ENCODE measurements around the gene GPR31. TPM values are rescaled to one million over a fixed set of nuclear protein-coding genes. Genes with fewer than 3 reads are reported as not detected.

GPR31 gene
- total RNA-seq, 1 experiment from 2014 or later: not detected

DNA sequence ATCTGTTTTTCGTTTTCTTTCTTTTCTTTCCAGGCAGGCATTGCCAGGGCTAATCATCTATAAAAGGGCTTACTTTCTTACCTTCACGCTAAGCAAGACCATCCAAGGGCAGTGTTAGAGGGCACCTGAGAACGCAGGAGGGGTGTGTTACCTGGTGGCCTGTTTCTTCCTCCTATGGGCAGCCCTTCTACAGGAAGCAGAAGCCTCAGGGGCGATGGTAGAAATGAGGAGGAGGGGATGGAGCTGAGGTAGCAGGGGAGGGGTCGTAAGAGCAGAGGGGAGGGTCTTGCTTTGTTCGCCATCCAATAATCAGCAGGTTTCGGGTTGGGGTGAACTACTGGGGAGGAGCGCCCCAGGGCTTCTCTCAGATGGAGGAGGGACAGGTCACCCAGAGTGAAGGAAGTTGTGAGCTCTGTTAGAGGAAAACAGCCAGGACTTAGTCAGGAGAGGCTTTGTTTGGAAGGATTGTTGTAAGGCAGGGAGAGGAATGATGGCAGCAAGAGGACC is 36.4 kb downstream of the GPR31 start:
- POLR2A ChIA-PET: no interaction called here

DNA sequence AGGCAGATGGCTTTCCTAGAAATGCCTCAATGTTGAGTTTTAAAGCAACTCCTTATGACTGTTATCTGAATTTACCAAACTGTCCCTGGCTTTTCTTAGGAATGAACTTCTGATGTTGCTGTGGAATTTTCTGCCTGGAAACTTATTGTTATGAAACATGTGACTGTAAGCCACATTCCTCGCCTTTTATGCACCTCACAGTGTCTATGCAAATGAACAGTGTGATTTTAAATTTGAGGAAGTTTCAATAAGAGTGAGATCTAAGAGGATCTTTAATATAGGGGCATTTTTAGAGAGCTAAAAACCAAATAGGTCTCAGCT is 37.2 kb downstream of the GPR31 start:
- TF ChIP-seq, protein P1, sequence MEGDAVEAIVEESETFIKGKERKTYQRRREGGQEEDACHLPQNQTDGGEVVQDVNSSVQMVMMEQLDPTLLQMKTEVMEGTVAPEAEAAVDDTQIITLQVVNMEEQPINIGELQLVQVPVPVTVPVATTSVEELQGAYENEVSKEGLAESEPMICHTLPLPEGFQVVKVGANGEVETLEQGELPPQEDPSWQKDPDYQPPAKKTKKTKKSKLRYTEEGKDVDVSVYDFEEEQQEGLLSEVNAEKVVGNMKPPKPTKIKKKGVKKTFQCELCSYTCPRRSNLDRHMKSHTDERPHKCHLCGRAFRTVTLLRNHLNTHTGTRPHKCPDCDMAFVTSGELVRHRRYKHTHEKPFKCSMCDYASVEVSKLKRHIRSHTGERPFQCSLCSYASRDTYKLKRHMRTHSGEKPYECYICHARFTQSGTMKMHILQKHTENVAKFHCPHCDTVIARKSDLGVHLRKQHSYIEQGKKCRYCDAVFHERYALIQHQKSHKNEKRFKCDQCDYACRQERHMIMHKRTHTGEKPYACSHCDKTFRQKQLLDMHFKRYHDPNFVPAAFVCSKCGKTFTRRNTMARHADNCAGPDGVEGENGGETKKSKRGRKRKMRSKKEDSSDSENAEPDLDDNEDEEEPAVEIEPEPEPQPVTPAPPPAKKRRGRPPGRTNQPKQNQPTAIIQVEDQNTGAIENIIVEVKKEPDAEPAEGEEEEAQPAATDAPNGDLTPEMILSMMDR (IDR thresholded peaks at IDR 0.05; ENCODE audit: insufficient read depth in 1 of 2, low read depth in 1 of 2, low read length in 1 of 2, severe bottlenecking in 1 of 2, unreplicated experiment in 1 of 2): no peak
- H3K4me3 Mint-ChIP-seq (ENCODE audit: unreplicated experiment): no peak overlapping the region
- no TSS peak for BruUV-seq (replicated peaks)
- H3K27me3 ChIP-seq (replicated peaks; ENCODE audit: control insufficient read depth, insufficient read depth, low read length): no peaks in the 10 kb centered on the region
- ChIA-PET CTCF (interaction anchor here (6.1 kb wide), 1 partner anchor 21 kb away, joined by 90 read pairs; no protein-coding TSS in a partner anchor), POLR2A (interaction anchor here (0.6 kb wide), 1 partner anchor 229 kb away, joined by 4 read pairs; no protein-coding TSS in a partner anchor)
- no peak overlapping the region for H3K27ac Mint-ChIP-seq (ENCODE audit: unreplicated experiment)
- peaks cover 16% of the 10 kb centered on the region for H3K4me1 ChIP-seq
- no peaks in the 10 kb centered on the region for H3K9me3 Mint-ChIP-seq (ENCODE audit: unreplicated experiment)
- no peak for DNase-seq
- intact Hi-C loops (cut with micrococcal nuclease; ENCODE audit: unreplicated experiment): loop anchor here (1.0 to 5.0 kb wide), 2 partner anchors 22 to 123 kb away; partner anchors contain the start of gene CEP43
- H3K36me3 Mint-ChIP-seq (ENCODE audit: insufficient read depth, unreplicated experiment): no peaks in the 10 kb centered on the region
- no peaks in the 10 kb centered on the region for H3K27me3 Mint-ChIP-seq (ENCODE audit: insufficient read depth, unreplicated experiment)
- peaks cover 13% of the 10 kb centered on the region for H3K4me1 Mint-ChIP-seq (ENCODE audit: low read depth, unreplicated experiment)
- H3K4me3 ChIP-seq (ENCODE audit: low read depth, low read length): no peak overlapping the region
- no peaks in the 10 kb centered on the region for H3K36me3 ChIP-seq (ENCODE audit: control insufficient read depth, insufficient read depth, low read length)
- no peaks in the 10 kb centered on the region for H3K9me3 ChIP-seq

More for the DNA sequence above, 36.4 kb downstream of the GPR31 start:
- DNase-seq: no peak
- Mint-ChIP-seq H3K4me3 (ENCODE audit: unreplicated experiment) (no peak overlapping the region), H3K27me3 (ENCODE audit: insufficient read depth, unreplicated experiment) (no peaks in the 10 kb centered on the region), H3K4me1 (ENCODE audit: low read depth, unreplicated experiment) (peaks cover 13% of the 10 kb centered on the region), H3K27ac (ENCODE audit: unreplicated experiment) (peak overlapping the region; percentile 25), H3K9me3 (ENCODE audit: unreplicated experiment) (no peaks in the 10 kb centered on the region), H3K36me3 (ENCODE audit: insufficient read depth, unreplicated experiment) (no peaks in the 10 kb centered on the region)
- Histone ChIP-seq H3K4me3 (ENCODE audit: low read depth, low read length) (no peak overlapping the region), H3K36me3 (ENCODE audit: control insufficient read depth, insufficient read depth, low read length) (no peaks in the 10 kb centered on the region), H3K27me3 (replicated peaks; ENCODE audit: control insufficient read depth, insufficient read depth, low read length) (no peaks in the 10 kb centered on the region), H3K9me3 (no peaks in the 10 kb centered on the region), H3K4me1 (peaks cover 16% of the 10 kb centered on the region)
- intact Hi-C loops (cut with micrococcal nuclease; ENCODE audit: unreplicated experiment): loop anchor here (5.0 kb wide), 1 partner anchor 124 kb away; the partner anchor contains the start of gene CEP43
- CTCF ChIA-PET: interaction anchor here (6.1 kb wide), 1 partner anchor 20 kb away, joined by 90 read pairs; no protein-coding TSS in a partner anchor
- TF ChIP-seq, protein P1 (IDR thresholded peaks at IDR 0.05; ENCODE audit: insufficient read depth in 1 of 2, low read depth in 1 of 2, low read length in 1 of 2, severe bottlenecking in 1 of 2, unreplicated experiment in 1 of 2): no peak
- no TSS peak for BruUV-seq (replicated peaks)

DNA sequence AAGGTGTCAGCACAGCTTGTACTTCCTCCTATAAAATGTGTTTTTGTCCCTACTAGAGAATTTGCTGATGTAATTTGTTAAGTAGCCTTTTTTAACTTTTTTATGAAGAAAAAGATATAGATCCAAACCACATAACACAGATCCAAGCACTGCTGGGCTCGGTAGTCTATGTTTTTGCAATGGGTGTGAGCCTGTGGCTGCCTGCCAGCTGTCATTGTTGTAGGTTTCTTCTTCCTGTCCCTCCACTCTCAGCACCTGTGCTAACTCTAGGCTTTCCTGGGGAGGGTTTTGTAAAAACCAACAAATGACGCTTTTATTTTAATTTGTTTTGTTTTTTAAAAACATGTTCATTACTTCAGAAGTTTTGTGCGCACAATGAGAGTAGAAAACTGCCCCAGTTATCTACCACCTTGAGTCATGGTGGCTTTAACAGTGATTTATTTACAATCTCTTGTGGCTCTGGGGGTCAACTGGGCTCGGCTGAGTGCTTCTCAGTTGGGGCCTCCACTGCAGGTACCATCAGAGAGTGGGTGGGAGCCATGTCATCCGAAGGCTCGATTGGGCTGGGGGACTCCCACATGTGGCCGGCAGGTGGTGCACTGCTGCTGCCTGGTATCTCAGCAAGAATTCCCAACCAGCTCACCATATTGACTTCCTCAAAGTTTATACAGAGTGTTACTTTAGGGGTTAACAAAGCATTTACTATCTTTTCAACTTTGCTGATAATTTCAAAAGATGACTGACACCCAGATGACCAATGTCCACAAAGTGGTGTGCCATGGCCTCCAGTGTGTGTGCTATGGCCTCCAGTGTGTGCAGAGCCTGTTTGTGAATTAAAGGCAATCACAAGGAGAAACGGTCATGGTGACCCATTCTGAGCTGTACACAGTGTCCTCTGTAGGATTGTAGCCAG is 37.9 kb downstream of the GPR31 start:
- intact Hi-C loops (cut with micrococcal nuclease; ENCODE audit: unreplicated experiment): loop anchor here (1.0 to 5.0 kb wide), 2 partner anchors 22 to 123 kb away; partner anchors contain the start of gene CEP43
- Histone ChIP-seq H3K36me3 (ENCODE audit: control insufficient read depth, insufficient read depth, low read length) (no peaks in the 10 kb centered on the region), H3K4me3 (ENCODE audit: low read depth, low read length) (no peak overlapping the region), H3K9me3 (no peaks in the 10 kb centered on the region), H3K27me3 (replicated peaks; ENCODE audit: control insufficient read depth, insufficient read depth, low read length) (no peaks in the 10 kb centered on the region), H3K4me1 (peaks cover 16% of the 10 kb centered on the region)
- no TSS peak for BruUV-seq (replicated peaks)
- Mint-ChIP-seq H3K4me1 (ENCODE audit: low read depth, unreplicated experiment) (peaks cover 13% of the 10 kb centered on the region), H3K27ac (ENCODE audit: unreplicated experiment) (no peak overlapping the region), H3K36me3 (ENCODE audit: insufficient read depth, unreplicated experiment) (no peaks in the 10 kb centered on the region), H3K27me3 (ENCODE audit: insufficient read depth, unreplicated experiment) (no peaks in the 10 kb centered on the region), H3K4me3 (ENCODE audit: unreplicated experiment) (no peak overlapping the region), H3K9me3 (ENCODE audit: unreplicated experiment) (no peaks in the 10 kb centered on the region)
- POLR2A ChIA-PET: interaction anchor here (0.5 to 0.6 kb wide), 2 partner anchors 229 to 323 kb away, joined by 3 to 4 read pairs; no protein-coding TSS in a partner anchor
- TF ChIP-seq, protein P1 (IDR thresholded peaks at IDR 0.05; ENCODE audit: insufficient read depth in 1 of 2, low read depth in 1 of 2, low read length in 1 of 2, severe bottlenecking in 1 of 2, unreplicated experiment in 1 of 2): peak; percentile 60 to 92
- CTCF ChIA-PET: interaction anchor here (6.1 kb wide), 1 partner anchor 21 kb away, joined by 90 read pairs; no protein-coding TSS in a partner anchor
- peak; percentile 54 to 72 for DNase-seq
